ENCODE data around the gene TRIM26. TPM values are rescaled to one million over a fixed set of nuclear protein-coding genes. Genes with fewer than 3 reads are reported as not detected.

Gene TRIM26
- total and polyA plus RNA-seq, 2 of the 13 experiments (the other 11 are each of a cell fraction or from before 2014, with no cell fraction given) = 27.1 to 38.7 TPM

GRCh38 chr6:30144811-30145210, 68.4 kb downstream of the TRIM26 start:
- ATAC-seq (no peak), FAIRE-seq (no peak), DNase-seq (ENCODE audit: low spot score) (no peak)
- in situ Hi-C loops (cut with HindIII; ENCODE audit: extremely low pct_ligation_motif_present, low pct_unique_long_range_greater_than_20kb) = no loop called here
- Histone ChIP-seq H3K9me3 (ENCODE audit: low read length) (no peaks in the 10 kb centered on the region), H3K36me3 (replicated peaks in 1 of 2; ENCODE audit: control insufficient read depth in 1 of 2, insufficient read depth in 2 of 2, low read length in 2 of 2) (no peaks in the 10 kb centered on the region), H3K4me1 (ENCODE audit: insufficient read depth, low read length) (peaks cover 22% of the 10 kb centered on the region), H3K4me2 (ENCODE audit: low read depth, low read length) (peak overlapping the region; percentile 67), H3K27ac (ENCODE audit: extremely low read length, insufficient read depth, low read length) (no peak overlapping the region), H3K9ac (ENCODE audit: insufficient read depth, low read depth, low read length) (no peak overlapping the region), H3K4me3 (replicated peaks in 1 of 3; ENCODE audit: insufficient read depth in 1 of 3, low read depth in 2 of 3, low read length in 3 of 3) (no peak overlapping the region), H3K79me2 (ENCODE audit: insufficient read depth, low read length) (no peaks in the 10 kb centered on the region), H4K20me1 (ENCODE audit: insufficient read depth, low read length) (no peaks in the 10 kb centered on the region), H2AFZ (ENCODE audit: low read length) (no peak overlapping the region), H3K27me3 (ENCODE audit: control insufficient read depth in 1 of 2, insufficient read depth in 2 of 2, low read length in 2 of 2) (no peaks in the 10 kb centered on the region; a peak in 1 of 5 replicates)
- TF ChIP-seq POGZ (CRISPR knock-in tag; IDR thresholded peaks at IDR 0.05) (0 out of 2 replicates have a peak, but pooled peaks have one; percentile 2), CREB1 (IDR thresholded peaks at IDR 0.05) (peak; percentile 91), CREB1 (CRISPR knock-in tag; IDR thresholded peaks at IDR 0.05) (no peak), HOXA3 (CRISPR knock-in tag; IDR thresholded peaks at IDR 0.05) (peak; percentile 40; the same call in 1 of the 2 replicates), BCL6 (CRISPR knock-in tag; IDR thresholded peaks at IDR 0.05) (peak; percentile 42; the same call in 1 of the 2 replicates), TSC22D2 (CRISPR knock-in tag; IDR thresholded peaks at IDR 0.05; ENCODE audit: borderline replicate concordance) (no peak), ZNF264 (CRISPR knock-in tag; IDR thresholded peaks at IDR 0.05) (no peak), ATF7 (IDR thresholded peaks at IDR 0.05) (peak; percentile 62), ATF7 (CRISPR knock-in tag; IDR thresholded peaks at IDR 0.05) (no peak), ZNF180 (CRISPR knock-in tag; IDR thresholded peaks at IDR 0.05; ENCODE audit: borderline replicate concordance, low read depth) (no peak), NFIC (IDR thresholded peaks at IDR 0.05; ENCODE audit: low read length) (no peak), ZNF205 (CRISPR knock-in tag; IDR thresholded peaks at IDR 0.05) (no peak), ZBTB21 (CRISPR knock-in tag; IDR thresholded peaks at IDR 0.05) (peak; percentile 69; the same call in 1 of the 2 replicates), ZBTB1 (CRISPR knock-in tag; IDR thresholded peaks at IDR 0.05; ENCODE audit: borderline replicate concordance) (no peak), RARA (CRISPR knock-in tag; IDR thresholded peaks at IDR 0.05) (peak; percentile 65; the same call in 1 of the 2 replicates)
- intact Hi-C loops (cut with micrococcal nuclease; ENCODE audit: unreplicated experiment) = no loop called here
- POLR2A ChIA-PET = interaction anchor here (0.9 to 1.9 kb wide), 3 partner anchors 10 to 19 kb away, joined by 3 to 5 read pairs (median 4); no protein-coding TSS in a partner anchor
- 24% methylated on average over 6 of the region's 6 CpGs for WGBS (ENCODE audit: low lambda C conversion rate)
- no TSS peak for BruUV-seq (replicated peaks)
- CTCF ChIA-PET (ENCODE audit: low intra/inter-chr PET ratio, low total read pairs) = no interaction called here
